ENCODE measurements around the gene TAC1. TPM values are rescaled to one million over a fixed set of nuclear protein-coding genes. Genes with fewer than 3 reads are reported as not detected.

The TAC1 gene
- total and polyA plus RNA-seq, 10 of the 15 experiments (the other 5 are each of a cell fraction or from before 2014, with no cell fraction given), result not detected

GRCh38 chr7:97771576-97771975 lies 39.7 kb downstream of the TAC1 start (continued):
- TF ChIP-seq ZBED1 (IDR thresholded peaks at IDR 0.05; ENCODE audit: borderline replicate concordance) (no peak), SMAD5 (IDR thresholded peaks at IDR 0.05; ENCODE audit: low read depth) (no peak), FOXM1 (IDR thresholded peaks at IDR 0.05; ENCODE audit: low read depth, low read length) (no peak)

GRCh38 chr7:97772045-97772901 lies 40.4 kb downstream of the TAC1 start:
- H3K79me2 ChIP-seq (ENCODE audit: control insufficient read depth, insufficient read depth, low read length), result no peaks in the 10 kb centered on the region
- H3K9ac ChIP-seq (ENCODE audit: control insufficient read depth, insufficient read depth, low read length), result no peak overlapping the region
- intact Hi-C loops (cut with micrococcal nuclease; ENCODE audit: unreplicated experiment), result no loop called here
- ChIA-PET CTCF (no interaction called here), SMC1A (ENCODE audit: uncharacterized antibody, unreplicated experiment) (no interaction called here), POLR2A (no interaction called here), RAD21 (ENCODE audit: unreplicated experiment) (no interaction called here)
- no peak overlapping the region for H3K4me3 ChIP-seq
- no peaks in the 10 kb centered on the region for H3K36me3 ChIP-seq (ENCODE audit: control insufficient read depth in 2 of 2, insufficient read depth in 2 of 2, low read length in 1 of 2)
- ATAC-seq, result no peak
- in situ Hi-C loops (cut with MboI), result no loop called here
- no peaks in the 10 kb centered on the region for H4K20me1 ChIP-seq (ENCODE audit: control insufficient read depth, insufficient read depth)
- no peaks in the 10 kb centered on the region for H3K4me1 ChIP-seq (ENCODE audit: control insufficient read depth, insufficient read depth, low read length)
- H3K4me2 ChIP-seq (ENCODE audit: control insufficient read depth, insufficient read depth), result no peak overlapping the region
- WGBS (ENCODE audit: insufficient coverage, insufficient replicate concordance, low lambda C conversion rate, missing lambda C conversion rate), result 3% methylated on average over 4 of the region's 4 CpGs
- H3K27ac ChIP-seq (ENCODE audit: control insufficient read depth, insufficient read depth), result no peak overlapping the region
- BruUV-seq (replicated peaks), result no TSS peak
- no peak for DNase-seq (ENCODE audit: low read depth, low spot score)
- no peaks in the 10 kb centered on the region for H3K27me3 ChIP-seq (replicated peaks in 1 of 2; ENCODE audit: control insufficient read depth in 2 of 2, insufficient read depth in 2 of 2, low read length in 1 of 2)
- no peaks in the 10 kb centered on the region for H3K9me3 ChIP-seq (replicated peaks; ENCODE audit: control insufficient read depth, insufficient read depth, low read length)
- no peak for FAIRE-seq
- H2AFZ ChIP-seq (ENCODE audit: control insufficient read depth, low read depth, low read length), result no peak overlapping the region
- TF ChIP-seq IRF3 (IDR thresholded peaks at IDR 0.05) (no peak), ETV6 (conservative IDR thresholded peaks at IDR 0.05 in 1 of 2, IDR thresholded peaks at IDR 0.05 in 1 of 2; ENCODE audit: borderline replicate concordance in 1 of 2, low read depth in 1 of 2) (no peak), RFX5 (IDR thresholded peaks at IDR 0.05; ENCODE audit: low read depth, low read length) (no peak), SMC3 (IDR thresholded peaks at IDR 0.05; ENCODE audit: borderline replicate concordance, low read length) (no peak), CHD4 (IDR thresholded peaks at IDR 0.05) (no peak), HDGF (IDR thresholded peaks at IDR 0.05) (no peak), EED (IDR thresholded peaks at IDR 0.05; ENCODE audit: low read depth) (no peak), ZNF207 (IDR thresholded peaks at IDR 0.05; ENCODE audit: borderline replicate concordance) (no peak), LARP7 (IDR thresholded peaks at IDR 0.05) (no peak), PAX8 (IDR thresholded peaks at IDR 0.05) (no peak)
- TF ChIP-seq, protein P1, sequence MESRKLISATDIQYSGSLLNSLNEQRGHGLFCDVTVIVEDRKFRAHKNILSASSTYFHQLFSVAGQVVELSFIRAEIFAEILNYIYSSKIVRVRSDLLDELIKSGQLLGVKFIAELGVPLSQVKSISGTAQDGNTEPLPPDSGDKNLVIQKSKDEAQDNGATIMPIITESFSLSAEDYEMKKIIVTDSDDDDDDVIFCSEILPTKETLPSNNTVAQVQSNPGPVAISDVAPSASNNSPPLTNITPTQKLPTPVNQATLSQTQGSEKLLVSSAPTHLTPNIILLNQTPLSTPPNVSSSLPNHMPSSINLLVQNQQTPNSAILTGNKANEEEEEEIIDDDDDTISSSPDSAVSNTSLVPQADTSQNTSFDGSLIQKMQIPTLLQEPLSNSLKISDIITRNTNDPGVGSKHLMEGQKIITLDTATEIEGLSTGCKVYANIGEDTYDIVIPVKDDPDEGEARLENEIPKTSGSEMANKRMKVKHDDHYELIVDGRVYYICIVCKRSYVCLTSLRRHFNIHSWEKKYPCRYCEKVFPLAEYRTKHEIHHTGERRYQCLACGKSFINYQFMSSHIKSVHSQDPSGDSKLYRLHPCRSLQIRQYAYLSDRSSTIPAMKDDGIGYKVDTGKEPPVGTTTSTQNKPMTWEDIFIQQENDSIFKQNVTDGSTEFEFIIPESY (IDR thresholded peaks at IDR 0.05), result no peak
- TF ChIP-seq, protein P2, sequence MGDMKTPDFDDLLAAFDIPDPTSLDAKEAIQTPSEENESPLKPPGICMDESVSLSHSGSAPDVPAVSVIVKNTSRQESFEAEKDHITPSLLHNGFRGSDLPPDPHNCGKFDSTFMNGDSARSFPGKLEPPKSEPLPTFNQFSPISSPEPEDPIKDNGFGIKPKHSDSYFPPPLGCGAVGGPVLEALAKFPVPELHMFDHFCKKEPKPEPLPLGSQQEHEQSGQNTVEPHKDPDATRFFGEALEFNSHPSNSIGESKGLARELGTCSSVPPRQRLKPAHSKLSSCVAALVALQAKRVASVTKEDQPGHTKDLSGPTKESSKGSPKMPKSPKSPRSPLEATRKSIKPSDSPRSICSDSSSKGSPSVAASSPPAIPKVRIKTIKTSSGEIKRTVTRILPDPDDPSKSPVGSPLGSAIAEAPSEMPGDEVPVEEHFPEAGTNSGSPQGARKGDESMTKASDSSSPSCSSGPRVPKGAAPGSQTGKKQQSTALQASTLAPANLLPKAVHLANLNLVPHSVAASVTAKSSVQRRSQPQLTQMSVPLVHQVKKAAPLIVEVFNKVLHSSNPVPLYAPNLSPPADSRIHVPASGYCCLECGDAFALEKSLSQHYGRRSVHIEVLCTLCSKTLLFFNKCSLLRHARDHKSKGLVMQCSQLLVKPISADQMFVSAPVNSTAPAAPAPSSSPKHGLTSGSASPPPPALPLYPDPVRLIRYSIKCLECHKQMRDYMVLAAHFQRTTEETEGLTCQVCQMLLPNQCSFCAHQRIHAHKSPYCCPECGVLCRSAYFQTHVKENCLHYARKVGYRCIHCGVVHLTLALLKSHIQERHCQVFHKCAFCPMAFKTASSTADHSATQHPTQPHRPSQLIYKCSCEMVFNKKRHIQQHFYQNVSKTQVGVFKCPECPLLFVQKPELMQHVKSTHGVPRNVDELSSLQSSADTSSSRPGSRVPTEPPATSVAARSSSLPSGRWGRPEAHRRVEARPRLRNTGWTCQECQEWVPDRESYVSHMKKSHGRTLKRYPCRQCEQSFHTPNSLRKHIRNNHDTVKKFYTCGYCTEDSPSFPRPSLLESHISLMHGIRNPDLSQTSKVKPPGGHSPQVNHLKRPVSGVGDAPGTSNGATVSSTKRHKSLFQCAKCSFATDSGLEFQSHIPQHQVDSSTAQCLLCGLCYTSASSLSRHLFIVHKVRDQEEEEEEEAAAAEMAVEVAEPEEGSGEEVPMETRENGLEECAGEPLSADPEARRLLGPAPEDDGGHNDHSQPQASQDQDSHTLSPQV (IDR thresholded peaks at IDR 0.05), result no peak
